Sigmoid colon (tissue), 4 donors: Measurements from ENCODE around the gene SLC25A51.

Source experiments
- CTCF ChIP-seq, 4 experiments: fragments of 450-650 bp in 3 of 4; fragments of 200-600 bp in 1 of 4; IDR thresholded peaks; one replicate each; pipeline ENCODE4 v1.5.1; 2016 to 2019; ENCODE audit warnings: antibody characterized with exemption in 4 of 4, mild to moderate bottlenecking in 3 of 4, moderate library complexity in 2 of 4
- EP300 ChIP-seq, 4 donors: sonication (generic); formaldehyde crosslinking; IDR thresholded peaks; one replicate each; pipeline ENCODE4 v1.6.1; 2017; ENCODE audit warnings: antibody characterized with exemption in 4 of 4
- POLR2A ChIP-seq, 2 donors: fragments of 450-650 bp; IDR thresholded peaks; one replicate each; pipeline ENCODE4 v1.6.1; 2016; ENCODE audit warnings: antibody characterized with exemption in 2 of 2, mild to moderate bottlenecking in 2 of 2, moderate library complexity in 2 of 2
- POLR2AphosphoS5 ChIP-seq, 4 donors: sonication (generic); formaldehyde crosslinking; IDR thresholded peaks; one replicate each; pipeline ENCODE4 v1.6.1; 2017; ENCODE audit warnings: antibody characterized with exemption in 4 of 4

- TF ChIP-seq CTCF (IDR thresholded peaks at IDR 0.05) (no peak), POLR2AphosphoS5 (IDR thresholded peaks at IDR 0.05) (no peak), EP300 (IDR thresholded peaks at IDR 0.05) (no peak), POLR2A (IDR thresholded peaks at IDR 0.05) (no peak)
These were observed 10.2 kb upstream of the SLC25A51 start for GRCh38 chr9:37914154-37914551.
